ENCODE data around the gene GLRA1. TPM values are rescaled to one million over a fixed set of nuclear protein-coding genes. Genes with fewer than 3 reads are reported as not detected.

GLRA1 gene
- total RNA-seq, 1 donor from 2014 or later, result not detected

- Histone ChIP-seq H3K4me3 (no peak overlapping the region), H3K27me3 (ENCODE audit: low read depth) (no peaks in the 10 kb centered on the region), H3K27ac (replicated peaks) (no peak overlapping the region), H3K9me3 (replicated peaks) (no peaks in the 10 kb centered on the region), H3K36me3 (no peaks in the 10 kb centered on the region), H3K4me1 (peaks cover 57% of the 10 kb centered on the region)
- intact Hi-C loops (cut with micrococcal nuclease), result loop anchor here (10.0 kb wide), 1 partner anchor 443 kb away; no protein-coding TSS in a partner anchor
- no peak for DNase-seq
- TF ChIP-seq CTCF (IDR thresholded peaks at IDR 0.05; ENCODE audit: borderline replicate concordance), result no peak
Observed at GRCh38 chr5:151822141-151822540, 102.5 kb downstream of the GLRA1 start.

GRCh38 chr5:151820903-151821302 lies 103.7 kb downstream of the GLRA1 start:
- H3K9me3 ChIP-seq (replicated peaks), result no peaks in the 10 kb centered on the region
- TF ChIP-seq CTCF (IDR thresholded peaks at IDR 0.05; ENCODE audit: borderline replicate concordance), result no peak
- H3K27ac ChIP-seq (replicated peaks), result no peak overlapping the region
- H3K27me3 ChIP-seq (ENCODE audit: low read depth), result no peaks in the 10 kb centered on the region
- DNase-seq, result no peak
- H3K4me1 ChIP-seq, result peaks cover 52% of the 10 kb centered on the region
- H3K36me3 ChIP-seq, result no peaks in the 10 kb centered on the region
- H3K4me3 ChIP-seq, result no peak overlapping the region
- intact Hi-C loops (cut with micrococcal nuclease), result loop anchor here (10.0 kb wide), 1 partner anchor 444 kb away; no protein-coding TSS in a partner anchor

DNA sequence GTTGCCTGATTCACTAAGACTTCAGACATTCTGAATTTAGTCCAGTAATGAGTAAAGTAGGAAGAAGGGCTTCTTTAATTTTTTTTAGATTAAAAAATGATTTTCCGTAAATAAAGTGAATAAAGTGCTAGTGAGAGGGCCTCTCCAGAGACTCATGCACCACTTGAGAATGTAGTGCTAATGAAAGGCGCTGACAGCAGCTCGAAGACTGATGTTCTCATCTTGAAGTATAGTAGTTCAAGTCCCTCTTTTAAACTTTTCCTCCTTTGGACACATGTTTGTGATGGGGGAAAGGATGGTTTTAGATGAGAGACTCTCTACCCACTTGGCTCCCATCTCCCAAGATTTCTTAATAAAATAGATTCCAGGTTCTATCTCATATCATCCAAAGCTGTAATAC lies 104.4 kb downstream of the GLRA1 start:
- intact Hi-C loops (cut with micrococcal nuclease), result loop anchor here (10.0 kb wide), 1 partner anchor 445 kb away; no protein-coding TSS in a partner anchor
- Histone ChIP-seq H3K36me3 (no peaks in the 10 kb centered on the region), H3K27ac (replicated peaks) (no peak overlapping the region), H3K27me3 (ENCODE audit: low read depth) (no peaks in the 10 kb centered on the region), H3K4me1 (peaks cover 49% of the 10 kb centered on the region), H3K9me3 (replicated peaks) (no peaks in the 10 kb centered on the region), H3K4me3 (no peak overlapping the region)
- no peak for DNase-seq
- TF ChIP-seq CTCF (IDR thresholded peaks at IDR 0.05; ENCODE audit: borderline replicate concordance), result no peak

DNA sequence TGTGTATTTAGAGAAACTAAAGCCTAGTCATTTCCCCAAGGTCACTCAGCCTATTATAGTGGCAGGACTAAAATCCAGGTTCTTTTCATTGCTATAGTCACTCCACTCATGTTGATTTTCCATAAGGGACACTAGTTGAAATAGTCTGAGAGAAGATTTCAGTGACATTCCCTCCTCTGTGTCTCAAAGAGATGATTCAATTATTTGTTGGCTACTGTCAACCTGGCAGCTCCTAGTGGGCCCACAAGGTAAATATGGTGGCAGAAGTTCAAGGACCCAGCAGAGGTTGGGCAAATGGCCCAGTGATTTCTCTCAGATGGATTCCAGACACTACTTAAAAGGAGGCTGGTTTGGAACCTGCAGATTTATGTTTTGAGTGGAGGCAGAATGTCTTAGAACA lies 104.8 kb downstream of the GLRA1 start:
- H3K9me3 ChIP-seq (replicated peaks), result no peaks in the 10 kb centered on the region
- no peak overlapping the region for H3K27ac ChIP-seq (replicated peaks)
- no peak overlapping the region for H3K4me3 ChIP-seq
- intact Hi-C loops (cut with micrococcal nuclease), result loop anchor here (10.0 kb wide), 1 partner anchor 445 kb away; no protein-coding TSS in a partner anchor
- TF ChIP-seq CTCF (IDR thresholded peaks at IDR 0.05; ENCODE audit: borderline replicate concordance), result no peak
- H3K4me1 ChIP-seq, result peaks cover 47% of the 10 kb centered on the region
- no peaks in the 10 kb centered on the region for H3K36me3 ChIP-seq
- H3K27me3 ChIP-seq (ENCODE audit: low read depth), result no peaks in the 10 kb centered on the region
- DNase-seq, result no peak

DNA sequence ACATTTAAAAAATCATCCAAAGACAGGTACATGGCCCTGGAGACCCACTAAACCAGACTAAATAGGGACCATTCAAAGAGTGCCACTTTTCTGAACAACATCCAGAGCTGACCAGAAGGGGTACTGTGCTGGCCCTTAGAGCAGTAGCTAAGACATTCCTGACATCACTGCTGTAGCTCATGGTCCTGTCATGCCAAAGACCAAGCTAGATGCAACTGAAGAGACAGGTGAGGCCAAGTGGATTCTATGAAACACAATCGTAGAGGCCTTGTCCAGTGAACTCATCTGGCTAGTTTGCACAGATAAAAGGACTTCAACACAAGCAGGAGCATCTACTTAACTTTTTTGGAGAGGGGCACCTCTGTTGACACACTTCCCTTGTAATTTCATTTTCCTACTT lies 109.6 kb downstream of the GLRA1 start:
- intact Hi-C loops (cut with micrococcal nuclease), result no loop called here
- Histone ChIP-seq H3K4me3 (no peak overlapping the region), H3K4me1 (peaks cover 61% of the 10 kb centered on the region), H3K9me3 (replicated peaks) (no peaks in the 10 kb centered on the region), H3K36me3 (peaks cover 5% of the 10 kb centered on the region), H3K27me3 (ENCODE audit: low read depth) (no peaks in the 10 kb centered on the region), H3K27ac (replicated peaks) (no peak overlapping the region)
- TF ChIP-seq CTCF (IDR thresholded peaks at IDR 0.05; ENCODE audit: borderline replicate concordance), result no peak
- DNase-seq, result no peak

Measured in left ventricle myocardium inferior (tissue), 1 donor.